T47D (cell line): ENCODE measurements around the gene CLEC18A.
"Not testable (repeated sequence)": the region's sequence is repeated elsewhere in the genome, so short reads cannot be mapped to it uniquely, and the experiment has no call there.

Experiments
- DNase-seq, 2 experiments: peaks; one replicate each; pipeline versions ENCODE4 v3.0.0 to v3.0.0-alpha.2; 2011 to 2012; ENCODE audit warnings: low read depth in 1 of 2, low spot score in 1 of 2
- JUND ChIP-seq: IDR thresholded peaks from 2 replicates; pipeline ENCODE4 v1.6.1; 2012; ENCODE audit warnings: low read depth
- in situ Hi-C: cut with HindIII; loops from 2 replicates; pipeline ENCODE4 v1.10.0; 2016; ENCODE audit warnings: low sequenced_read_pairs, low pct_unique_long_range_greater_than_20kb

CLEC18A gene

DNA sequence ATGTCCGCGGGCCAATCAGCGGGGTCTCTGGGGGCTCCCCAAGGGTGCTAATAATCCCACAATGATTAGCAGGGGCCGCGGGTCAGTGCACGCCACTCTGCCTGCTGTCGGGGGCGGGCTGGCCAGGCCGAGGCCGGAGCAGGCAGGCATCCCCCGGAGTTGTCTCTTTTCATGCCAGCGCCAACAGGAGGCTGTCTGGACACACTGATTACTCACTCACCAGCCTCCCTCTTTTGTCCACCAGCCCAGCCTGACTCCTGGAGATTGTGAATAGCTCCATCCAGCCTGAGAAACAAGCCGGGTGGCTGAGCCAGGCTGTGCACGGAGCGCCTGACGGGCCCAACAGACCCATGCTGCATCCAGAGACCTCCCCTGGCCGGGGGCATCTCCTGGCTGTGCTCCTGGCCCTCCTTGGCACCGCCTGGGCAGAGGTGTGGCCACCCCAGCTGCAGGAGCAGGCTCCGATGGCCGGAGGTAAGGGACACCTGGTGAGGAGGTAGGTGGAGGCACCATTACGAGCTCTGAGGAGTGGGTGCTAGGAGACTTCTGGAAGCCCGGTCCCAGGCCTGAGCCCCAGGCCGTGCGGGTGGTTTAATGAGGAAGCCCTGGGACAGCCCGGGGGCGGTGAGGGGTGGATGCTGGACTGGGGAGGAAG lies at the start of gene CLEC18A:
TSS of gene CLEC18A (plus strand) at position 318 of the 655 bp plus-strand sequence. CDS start at position 351, 33 bp downstream.
- in situ Hi-C loops, DNase-seq: not testable (repeated sequence)

DNA sequence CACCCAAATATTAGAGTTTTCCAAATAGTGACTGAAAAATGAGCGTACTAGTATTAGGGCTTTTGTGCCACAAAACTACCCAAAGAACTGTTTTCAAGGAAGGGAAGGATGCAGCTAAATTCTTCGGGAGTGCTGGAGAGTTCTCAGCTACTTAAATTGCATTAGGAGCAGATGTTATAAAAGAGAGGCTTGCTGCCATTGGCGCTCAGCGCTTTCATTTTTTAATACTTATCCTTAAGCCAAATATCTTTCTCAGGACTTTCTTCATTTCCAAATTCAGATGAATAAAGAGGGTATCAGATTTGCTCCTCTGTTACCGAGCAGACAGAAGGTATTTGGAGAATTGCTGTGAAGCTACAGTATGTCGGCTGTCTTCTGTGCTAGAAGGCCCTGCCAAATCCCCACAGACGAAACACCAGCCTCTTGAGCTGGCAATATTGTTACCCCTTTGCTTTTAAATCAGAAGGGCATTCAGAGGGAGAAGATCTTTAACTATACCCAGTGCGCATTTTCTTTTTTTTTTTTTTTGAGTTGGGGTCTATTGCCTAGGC lies 47.2 kb upstream of the CLEC18A start:
- DNase-seq: no peak
- in situ Hi-C loops: no loop called here

DNA sequence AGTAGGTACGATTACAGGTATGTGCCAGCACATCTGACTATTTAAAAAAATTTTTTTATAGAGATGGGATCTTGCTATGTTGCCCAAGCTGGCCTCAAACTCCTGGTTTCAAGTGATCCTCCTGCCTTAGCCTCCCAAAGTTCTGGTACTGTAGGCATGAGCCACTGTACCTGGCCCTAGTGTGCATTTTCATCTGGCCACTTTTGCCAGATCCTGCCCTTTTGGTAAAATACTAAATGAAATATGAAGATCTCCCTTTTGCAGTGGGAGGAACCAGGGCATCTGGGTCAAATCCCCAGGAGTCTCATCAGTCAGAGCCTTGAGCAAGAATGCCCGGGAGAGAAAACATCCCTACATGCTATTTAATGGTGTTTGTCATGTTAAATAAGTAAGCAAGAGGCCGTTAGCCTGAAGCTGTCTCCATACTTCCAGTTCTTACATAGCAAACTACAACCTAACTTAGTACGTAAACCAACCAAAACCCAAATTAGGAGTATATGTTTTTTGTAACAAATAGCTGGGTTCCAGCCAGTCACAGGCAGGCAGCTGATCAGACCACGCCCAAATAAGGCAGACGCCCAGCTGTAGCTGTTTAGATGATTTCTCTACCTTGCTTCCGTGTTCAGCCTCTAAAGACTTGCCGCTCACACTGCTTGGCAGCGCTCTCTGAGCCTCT lies 46.5 kb upstream of the CLEC18A start:
- TF ChIP-seq JUND: no peak
- in situ Hi-C loops: no loop called here
- no peak for DNase-seq

More for the DNA sequence above, 47.2 kb upstream of the CLEC18A start:
- TF ChIP-seq JUND: no peak

DNA sequence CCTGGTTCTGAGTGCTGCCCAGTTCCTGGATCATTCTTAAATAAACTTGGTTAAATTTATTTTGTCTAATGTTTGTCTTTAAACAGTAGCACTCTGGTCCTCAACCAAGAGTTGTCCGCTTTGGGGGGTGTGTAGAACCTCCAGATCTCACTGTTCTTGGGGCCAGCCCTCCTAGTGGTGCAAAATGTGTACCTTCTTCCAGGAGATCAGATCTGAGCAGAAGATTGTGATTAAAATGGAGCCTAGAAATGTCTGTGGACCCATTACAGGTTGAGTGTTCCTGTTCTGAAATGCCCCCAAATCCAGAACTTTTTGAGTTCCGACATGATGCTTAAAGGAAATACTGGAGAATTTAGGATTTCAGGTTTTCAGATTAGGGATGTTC lies 46.0 kb upstream of the CLEC18A start:
- no peak for TF ChIP-seq JUND
- in situ Hi-C loops: no loop called here
- no peak for DNase-seq

DNA sequence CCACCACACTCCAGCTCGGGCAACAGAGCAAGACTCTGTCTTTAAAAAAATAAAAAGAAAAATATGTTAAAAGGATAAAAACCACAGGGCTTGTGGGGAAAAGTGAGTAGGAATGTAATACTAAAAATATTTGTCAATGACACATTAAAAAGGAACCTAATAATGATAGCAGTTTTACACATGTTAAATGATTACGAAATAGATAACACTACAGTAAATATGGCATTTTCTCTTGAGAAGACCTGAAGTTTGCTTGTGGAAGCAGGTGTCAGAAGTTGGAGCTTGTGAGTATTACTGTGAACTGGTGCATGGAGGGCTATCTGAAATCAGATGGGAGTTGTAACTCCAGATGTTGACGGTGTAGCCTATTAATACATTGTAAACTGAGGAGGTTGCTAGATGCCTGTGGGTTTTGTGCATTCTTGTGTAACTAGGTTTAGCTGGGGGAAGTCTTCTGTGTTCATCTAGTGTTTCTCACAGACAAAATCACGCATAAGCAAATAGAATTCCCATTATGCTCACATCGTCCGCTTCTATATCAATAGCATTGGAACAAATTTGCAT lies 44.2 kb upstream of the CLEC18A start:
- no peak for DNase-seq
- in situ Hi-C loops: no loop called here
- TF ChIP-seq JUND: no peak

DNA sequence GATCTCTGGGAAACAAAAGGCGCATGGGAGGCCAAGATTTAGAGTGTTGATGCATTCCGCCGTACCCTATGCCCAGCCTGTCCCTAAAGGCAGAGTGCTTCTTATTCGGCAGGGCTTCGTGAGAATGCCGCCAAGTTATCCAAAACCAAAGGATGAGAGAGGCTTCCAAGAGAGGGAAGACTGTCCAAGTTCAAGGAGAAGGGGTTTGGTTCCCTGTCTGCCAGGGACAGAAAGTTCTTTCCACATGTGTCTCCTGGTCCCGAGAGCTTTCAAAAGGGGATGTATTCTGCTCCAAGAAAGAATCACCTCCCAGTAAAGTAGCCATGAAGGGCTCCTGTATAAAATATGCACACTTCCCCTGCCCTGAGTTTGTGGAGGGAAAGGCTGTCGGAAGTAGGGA lies 42.1 kb upstream of the CLEC18A start:
- TF ChIP-seq JUND: no peak
- no peak for DNase-seq
- in situ Hi-C loops: no loop called here

DNA sequence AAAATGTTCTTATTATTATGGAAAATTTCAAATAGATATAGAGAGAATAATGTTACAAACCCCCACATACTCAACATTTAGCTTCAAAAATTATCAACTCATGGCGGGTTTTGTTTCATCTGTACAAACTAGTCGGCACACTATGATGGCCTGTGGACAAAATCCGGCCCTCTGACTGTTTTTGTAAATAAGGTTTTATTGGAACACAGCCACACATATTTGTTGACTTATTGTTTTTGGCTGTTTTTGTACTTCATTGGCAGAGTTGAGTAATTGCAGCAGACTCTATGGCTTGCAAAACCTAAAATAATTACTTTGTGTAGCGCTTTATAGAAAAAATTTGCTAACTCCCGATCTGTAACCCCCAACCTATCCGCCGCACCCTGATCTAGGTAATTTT lies 41.4 kb upstream of the CLEC18A start:
- TF ChIP-seq JUND: no peak
- in situ Hi-C loops: no loop called here
- DNase-seq: no peak

DNA sequence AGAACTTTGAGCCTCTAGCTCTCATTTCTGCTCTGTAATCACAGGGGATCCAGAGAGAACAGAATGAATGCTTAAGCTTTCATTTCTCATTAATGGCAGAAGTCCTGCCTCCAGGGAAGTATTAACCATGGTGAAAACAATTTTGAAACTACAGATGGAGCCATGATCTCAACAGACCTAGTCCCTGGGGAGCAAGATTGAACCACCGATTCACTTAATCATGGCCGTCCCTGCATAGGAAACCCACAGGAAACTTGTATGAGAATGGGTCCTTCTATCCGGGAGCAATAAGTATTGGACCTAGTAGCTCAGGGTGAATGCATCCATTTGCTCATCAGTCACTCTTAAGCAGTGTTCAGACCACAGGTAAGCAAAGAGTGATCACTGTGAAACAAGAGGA lies 40.2 kb upstream of the CLEC18A start:
- in situ Hi-C loops: no loop called here
- DNase-seq: no peak
- TF ChIP-seq JUND: no peak

DNA sequence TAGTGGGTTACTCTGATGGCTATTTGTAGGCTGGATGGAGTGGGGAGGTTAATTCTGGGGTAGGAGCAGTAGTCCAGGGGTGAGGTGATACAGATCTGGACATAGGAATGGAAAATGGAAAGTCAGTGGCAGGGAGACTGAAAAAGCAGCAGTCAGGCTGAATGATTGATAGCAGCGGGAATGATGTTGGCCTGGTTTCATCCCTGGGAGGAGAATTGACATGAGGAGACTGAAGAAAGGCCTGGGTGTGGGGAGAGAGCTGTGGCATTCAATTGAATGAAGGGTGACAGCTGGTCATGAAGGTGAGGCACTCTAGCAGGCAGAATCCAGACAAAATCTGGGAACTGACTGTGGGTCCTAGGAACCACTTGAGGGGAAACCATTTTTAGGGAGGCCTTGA lies 34.7 kb upstream of the CLEC18A start:
- no peak for TF ChIP-seq JUND
- no peak for DNase-seq
- in situ Hi-C loops: no loop called here

DNA sequence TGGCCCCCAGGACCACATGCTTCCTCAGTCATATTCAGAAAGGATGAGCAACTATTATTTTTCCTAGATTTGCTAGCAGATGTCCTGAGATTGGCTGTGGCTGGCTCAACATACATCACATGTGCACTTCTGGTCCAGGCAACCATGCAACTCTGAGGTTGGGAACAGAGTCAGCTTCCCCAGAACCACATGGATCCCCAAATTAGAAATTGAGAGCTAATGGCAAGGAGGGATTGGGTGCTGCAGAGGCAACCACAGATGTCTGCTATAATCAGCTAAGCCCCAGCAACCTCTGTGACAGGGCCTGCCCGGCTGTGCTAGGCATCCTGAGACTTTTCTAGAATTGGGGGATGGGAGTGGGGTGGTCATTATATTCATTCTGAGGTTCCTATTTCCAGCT lies 33.8 kb upstream of the CLEC18A start:
- no peak for DNase-seq
- no peak for TF ChIP-seq JUND
- in situ Hi-C loops: no loop called here

DNA sequence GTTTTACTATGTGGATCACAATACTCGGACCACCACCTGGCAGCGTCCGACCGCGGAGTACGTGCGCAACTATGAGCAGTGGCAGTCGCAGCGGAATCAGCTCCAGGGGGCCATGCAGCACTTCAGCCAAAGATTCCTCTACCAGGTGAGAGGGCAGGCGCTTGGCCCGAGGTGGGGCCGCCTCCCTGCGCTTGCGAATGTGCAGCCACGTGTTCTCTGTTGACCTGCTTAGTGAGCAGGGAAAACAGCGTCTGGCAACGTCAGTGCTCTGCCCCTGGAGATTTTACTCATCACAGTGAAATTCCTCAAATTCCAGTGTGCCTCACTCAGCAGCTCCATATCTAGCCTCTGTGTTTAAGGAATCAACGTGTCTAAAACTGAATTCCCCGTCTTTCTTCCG lies 33.4 kb upstream of the CLEC18A start:
- DNase-seq: no peak
- in situ Hi-C loops: no loop called here
- TF ChIP-seq JUND: no peak

DNA sequence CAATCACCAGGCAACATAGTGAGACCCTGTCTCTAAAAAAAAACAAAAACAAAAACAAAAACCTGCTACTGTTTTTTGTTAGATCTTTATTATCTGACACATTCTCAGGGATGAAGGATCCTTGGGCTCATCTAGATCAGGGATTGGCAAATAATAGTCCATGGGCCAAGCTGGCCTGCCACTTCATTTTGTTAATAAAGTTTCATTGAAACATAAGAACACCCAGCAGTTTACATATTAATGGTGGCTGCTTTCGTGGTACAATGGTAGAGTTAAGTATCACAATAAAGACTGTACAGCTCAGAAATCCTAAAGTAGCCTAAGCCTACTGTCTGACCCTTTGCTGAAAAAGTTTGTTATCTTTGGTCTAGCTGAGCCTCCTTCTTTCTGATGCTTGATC lies 32.9 kb upstream of the CLEC18A start:
- no peak for TF ChIP-seq JUND
- in situ Hi-C loops: no loop called here
- DNase-seq: no peak

DNA sequence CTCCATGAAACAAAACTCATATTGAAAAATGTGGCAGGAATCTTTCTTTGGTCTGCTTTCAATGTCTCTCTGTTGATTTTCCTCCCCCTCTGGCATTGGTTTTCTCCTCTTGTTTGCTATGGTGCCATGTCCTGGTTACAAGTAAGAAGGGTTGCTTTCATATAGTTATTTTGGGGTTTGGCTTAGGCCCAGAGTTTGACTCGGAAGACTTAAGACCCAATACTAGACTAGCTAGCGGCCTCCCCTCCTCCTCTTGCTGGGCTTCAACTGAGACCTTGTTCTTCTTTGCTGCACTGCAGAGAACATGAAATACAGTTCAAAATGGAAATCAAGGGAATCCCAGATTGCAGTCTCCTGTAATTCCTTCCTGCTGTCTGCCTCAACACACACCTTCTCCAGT lies 30.0 kb upstream of the CLEC18A start:
- TF ChIP-seq JUND: no peak
- in situ Hi-C loops: no loop called here
- no peak for DNase-seq

DNA sequence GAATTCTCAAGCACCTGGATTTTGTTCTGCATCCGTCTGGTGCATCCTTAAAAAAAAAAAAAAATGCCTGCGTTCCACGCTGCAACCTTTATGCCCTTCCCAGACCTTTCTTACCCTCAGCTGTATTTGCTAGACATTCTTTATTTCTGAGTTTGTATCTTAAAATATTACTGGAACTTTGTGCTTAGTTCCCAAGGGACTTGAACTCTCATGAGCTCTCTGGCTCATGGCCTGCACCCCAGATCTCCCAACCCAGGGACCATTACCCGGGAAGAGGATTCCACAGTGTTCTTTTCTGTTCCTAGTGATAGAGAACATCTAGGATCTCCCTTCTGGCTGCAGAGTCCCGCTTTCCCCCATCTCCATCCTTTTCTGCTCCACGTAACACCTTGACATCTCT lies 28.9 kb upstream of the CLEC18A start:
- DNase-seq: no peak
- in situ Hi-C loops: no loop called here
- no peak for TF ChIP-seq JUND
